GM10248 (cell line): ENCODE data around the gene GNAT2.
"Not testable (repeated sequence)": the region's sequence is repeated elsewhere in the genome, so short reads cannot be mapped to it uniquely, and the experiment has no call there.

Experiments used
- CTCF ChIA-PET: fragments of 300-600 bp; sonication (Branson Sonifier 250); formaldehyde crosslinking; extraction: SDS; loops from one replicate; lab custom pipeline; 2021; ENCODE audit warnings: antibody characterized with exemption; lab: Yijun Ruan, JAX
- POLR2A ChIA-PET: fragments of 350-650 bp; sonication (Branson Sonifier 250); formaldehyde crosslinking; extraction: SDS; loops from one replicate; lab custom pipeline; 2020; ENCODE audit warnings: antibody characterized with exemption; lab: Yijun Ruan, JAX
- DNase-seq: peaks from one replicate; pipeline ENCODE4 v3.0.0; 2012; ENCODE audit errors: extremely low spot score
- CTCF ChIP-seq: IDR thresholded peaks from 2 replicates; pipeline ENCODE4 v1.5.1; 2012; ENCODE audit warnings: mild to moderate bottlenecking, low read depth; ENCODE audit errors: extremely low read depth, missing control alignments, control extremely low read depth

GNAT2 gene

GRCh38 chr1:109619576-109620400 lies at the start of gene GNAT2, which contains the start of gene AMPD2:
TSS of gene GNAT2 (minus strand) at chr1:109619616. CDS start at chr1:109612870, 6,746 bp downstream.
TSS of gene AMPD2 (plus strand) at chr1:109619837. CDS start at chr1:109621176, 1,339 bp downstream.
- DNase-seq, result peak; percentile 91
- CTCF ChIA-PET, result interaction anchor here (0.7 to 2.5 kb wide), 13 partner anchors 10 to 410 kb away, joined by 3 to 31 read pairs (median 3); partner anchors contain the start of gene GNAI3
- TF ChIP-seq CTCF, result no peak
- POLR2A ChIA-PET, result interaction anchor here (0.9 kb wide), 1 partner anchor 15 kb away, joined by 3 read pairs; no protein-coding TSS in a partner anchor

GRCh38 chr1:109668123-109668775 lies 48.8 kb upstream of the GNAT2 start:
- ChIA-PET POLR2A (no interaction called here), CTCF (interaction anchor here (0.9 to 3.7 kb wide), 4 partner anchors 19 to 317 kb away, joined by 3 to 18 read pairs (median 3); partner anchors contain the start of gene AHCYL1)
- TF ChIP-seq CTCF, result no peak
- peak; percentile 41 for DNase-seq

GRCh38 chr1:109667452-109668122 lies 48.2 kb upstream of the GNAT2 start, which contains the start of gene GSTM2:
TSS of gene GSTM2 (plus strand) at chr1:109668057. CDS start at chr1:109668116, 59 bp downstream.
- no peak for TF ChIP-seq CTCF
- ChIA-PET POLR2A (no interaction called here), CTCF (interaction anchor here (0.7 to 3.7 kb wide), 5 partner anchors 18 to 317 kb away, joined by 3 to 18 read pairs (median 3); partner anchors contain the start of gene AHCYL1)
- peak; percentile 87 for DNase-seq

- ChIA-PET CTCF (no interaction called here), POLR2A (no interaction called here)
Measured at GRCh38 chr1:109664671-109665070, 45.3 kb upstream of the GNAT2 start.

GRCh38 chr1:109661391-109661790 lies 42.0 kb upstream of the GNAT2 start:
- no peak for DNase-seq
- TF ChIP-seq CTCF, result no peak
- ChIA-PET CTCF (interaction anchor here (1.2 to 9.3 kb wide), 5 partner anchors 10 to 350 kb away, joined by 3 to 108 read pairs (median 6); partner anchors contain the start of gene AHCYL1), POLR2A (no interaction called here)

More at GRCh38 chr1:109664671-109665070, 45.3 kb upstream of the GNAT2 start:
- no peak for TF ChIP-seq CTCF
- DNase-seq, result no peak

- CTCF ChIA-PET, result interaction anchor here (0.6 to 9.3 kb wide), 4 partner anchors 10 to 167 kb away, joined by 3 to 108 read pairs (median 3); partner anchors contain the start of gene CYB561D1
- DNase-seq, POLR2A ChIA-PET: not testable (repeated sequence)
Measured at GRCh38 chr1:109660691-109661026, 41.2 kb upstream of the GNAT2 start.
